Measurements from ENCODE around the gene KISS1. TPM values are rescaled to one million over a fixed set of nuclear protein-coding genes. Genes with fewer than 3 reads are reported as not detected.

Gene KISS1
- total and polyA plus RNA-seq, 2 of the 4 experiments (the other 2 are of a cell fraction) = 11.7 to 27.3 TPM

DNA sequence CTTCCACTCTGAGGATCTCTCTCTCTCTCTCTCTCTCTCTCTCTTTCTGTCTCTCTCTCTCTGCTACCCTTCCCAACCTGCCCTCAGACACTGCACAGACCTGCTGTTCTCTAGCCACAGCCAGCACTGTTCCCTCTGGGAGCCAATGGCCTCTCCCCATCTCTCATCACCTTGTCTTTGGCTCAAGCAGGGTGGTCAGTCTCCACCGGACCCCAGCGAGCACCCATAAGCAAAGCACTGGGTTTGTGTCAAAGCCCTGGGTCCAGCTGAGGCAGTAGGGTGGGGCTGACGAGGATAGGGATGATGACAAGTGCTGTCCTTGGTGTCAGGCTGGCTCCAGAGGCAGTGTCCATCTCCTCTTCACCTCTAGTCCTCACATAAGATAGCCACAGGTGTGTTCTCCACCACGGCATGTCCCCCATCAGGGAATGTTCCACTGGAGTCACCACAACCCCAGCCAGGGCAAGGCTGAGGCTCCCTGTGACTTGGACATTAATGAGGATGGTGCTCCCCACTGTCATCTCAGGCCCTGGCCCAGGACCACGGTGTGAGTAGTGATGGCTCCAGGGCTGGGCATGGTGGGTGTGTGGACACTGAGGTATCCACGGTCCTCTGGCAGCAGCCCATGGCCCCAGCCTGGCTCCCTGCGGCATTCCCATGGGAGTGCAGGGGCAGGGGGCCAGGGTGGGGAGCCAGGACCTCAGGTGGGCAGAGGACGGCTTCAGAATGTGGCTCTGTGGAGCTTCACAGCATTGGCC lies 25.9 kb upstream of the KISS1 start:
- no peak overlapping the region for H3K4ac ChIP-seq (ENCODE audit: low read depth, low read length)
- no peak overlapping the region for H3K4me2 ChIP-seq (ENCODE audit: low read depth, low read length)
- no peak overlapping the region for H4K5ac ChIP-seq (ENCODE audit: low read depth, low read length)
- intact Hi-C loops (cut with micrococcal nuclease) (no loop called here), in situ Hi-C loops (cut with MboI; ENCODE audit: low sequenced_read_pairs) (no loop called here), dilution Hi-C loops (cut with HindIII; ENCODE audit: low sequenced_read_pairs, unreplicated experiment) (no loop called here)
- no peak overlapping the region for H3K23ac ChIP-seq (ENCODE audit: low read depth, low read length)
- ChIA-PET POLR2A (ENCODE audit: unreplicated experiment) (no interaction called here), CTCF (no interaction called here)
- no peak overlapping the region for H2AK5ac ChIP-seq (ENCODE audit: low read depth, low read length)
- H2BK5ac ChIP-seq (ENCODE audit: low read depth, low read length, poor library complexity, severe bottlenecking) = no peak overlapping the region
- BruUV-seq (replicated peaks) = no TSS peak
- H3K36me3 ChIP-seq (ENCODE audit: control insufficient read depth, insufficient read depth, low read length) = peaks cover 25% of the 10 kb centered on the region; the same call in 1 of the 2 replicates
- no peak for ATAC-seq (ENCODE audit: low read depth)
- no peak overlapping the region for H2BK20ac ChIP-seq (ENCODE audit: low read depth, low read length)
- no peak overlapping the region for H4K8ac ChIP-seq (ENCODE audit: low read depth in 2 of 2, low read length in 2 of 2)
- H3K9me3 ChIP-seq (ENCODE audit: control insufficient read depth, insufficient read depth, low read length) = no peaks in the 10 kb centered on the region
- 55% methylated on average over 2 of the region's 8 CpGs; no CpG with 5 or more reads in 1 of the 2 experiments for WGBS, 2 experiments (ENCODE audit: extremely low coverage in 2 of 2, insufficient read length in 1 of 2)
- no peak overlapping the region for H2AK9ac ChIP-seq (replicated peaks; ENCODE audit: low read depth, low read length, poor library complexity)
- H3K27me3 ChIP-seq (ENCODE audit: control insufficient read depth, insufficient read depth, low read length) = no peaks in the 10 kb centered on the region
- no peaks in the 10 kb centered on the region for H3K79me1 ChIP-seq (ENCODE audit: low read depth in 1 of 2, low read length in 2 of 2)
- H3K27ac ChIP-seq (ENCODE audit: insufficient read depth, low read length) = no peak overlapping the region
- no peak overlapping the region for H2AFZ ChIP-seq (replicated peaks; ENCODE audit: low read length, poor library complexity)
- TF ChIP-seq MXI1 (IDR thresholded peaks at IDR 0.05; ENCODE audit: borderline replicate concordance, low read depth, low read length) (no peak), CEBPB (IDR thresholded peaks at IDR 0.05; ENCODE audit: low read depth, low read length) (no peak), MAZ (IDR thresholded peaks at IDR 0.05; ENCODE audit: borderline replicate concordance, low read depth, low read length) (no peak), MAFK (IDR thresholded peaks at IDR 0.05; ENCODE audit: low read depth, low read length) (no peak), NFE2L2 (IDR thresholded peaks at IDR 0.05; ENCODE audit: low read depth, low read length) (no peak), USF2 (IDR thresholded peaks at IDR 0.05; ENCODE audit: low read depth, low read length) (no peak), RFX5 (IDR thresholded peaks at IDR 0.05; ENCODE audit: low read depth, low read length) (no peak)
- TF ChIP-seq, protein P1, sequence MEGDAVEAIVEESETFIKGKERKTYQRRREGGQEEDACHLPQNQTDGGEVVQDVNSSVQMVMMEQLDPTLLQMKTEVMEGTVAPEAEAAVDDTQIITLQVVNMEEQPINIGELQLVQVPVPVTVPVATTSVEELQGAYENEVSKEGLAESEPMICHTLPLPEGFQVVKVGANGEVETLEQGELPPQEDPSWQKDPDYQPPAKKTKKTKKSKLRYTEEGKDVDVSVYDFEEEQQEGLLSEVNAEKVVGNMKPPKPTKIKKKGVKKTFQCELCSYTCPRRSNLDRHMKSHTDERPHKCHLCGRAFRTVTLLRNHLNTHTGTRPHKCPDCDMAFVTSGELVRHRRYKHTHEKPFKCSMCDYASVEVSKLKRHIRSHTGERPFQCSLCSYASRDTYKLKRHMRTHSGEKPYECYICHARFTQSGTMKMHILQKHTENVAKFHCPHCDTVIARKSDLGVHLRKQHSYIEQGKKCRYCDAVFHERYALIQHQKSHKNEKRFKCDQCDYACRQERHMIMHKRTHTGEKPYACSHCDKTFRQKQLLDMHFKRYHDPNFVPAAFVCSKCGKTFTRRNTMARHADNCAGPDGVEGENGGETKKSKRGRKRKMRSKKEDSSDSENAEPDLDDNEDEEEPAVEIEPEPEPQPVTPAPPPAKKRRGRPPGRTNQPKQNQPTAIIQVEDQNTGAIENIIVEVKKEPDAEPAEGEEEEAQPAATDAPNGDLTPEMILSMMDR (conservative IDR thresholded peaks at IDR 0.05; ENCODE audit: low read depth, low read length) = no peak
- H3K14ac ChIP-seq (replicated peaks; ENCODE audit: low read depth, low read length) = no peak overlapping the region
- H3K9me1 ChIP-seq (ENCODE audit: insufficient read depth, low read length) = peaks cover 6% of the 10 kb centered on the region
- peaks cover 4% of the 10 kb centered on the region for H3K4me1 ChIP-seq (ENCODE audit: control insufficient read depth, insufficient read depth, low read length)
- no peak overlapping the region for H3K4me3 ChIP-seq (ENCODE audit: insufficient read depth, low read depth, low read length)
- no peak overlapping the region for H4K91ac ChIP-seq (ENCODE audit: insufficient read depth, low read depth, low read length)
- no peak overlapping the region for H3K9ac ChIP-seq (ENCODE audit: low read depth, low read length)
- H4K20me1 ChIP-seq (ENCODE audit: insufficient read depth, low read length) = no peaks in the 10 kb centered on the region
- H2BK15ac ChIP-seq (ENCODE audit: low read depth, low read length) = no peak overlapping the region
- H2BK120ac ChIP-seq (ENCODE audit: low read depth, low read length) = no peak overlapping the region
- no peak overlapping the region for H3K56ac ChIP-seq (ENCODE audit: extremely low read depth, insufficient read depth, low read length)
- no peak overlapping the region for H3K18ac ChIP-seq (ENCODE audit: low read depth, low read length)
- DNase-seq = no peak

All from IMR-90 (cell line).